Measurements from ENCODE around the gene TRAIP.
"Not testable (repeated sequence)": the region's sequence is repeated elsewhere in the genome, so short reads cannot be mapped to it uniquely, and the experiment has no call there.

TRAIP gene

DNA sequence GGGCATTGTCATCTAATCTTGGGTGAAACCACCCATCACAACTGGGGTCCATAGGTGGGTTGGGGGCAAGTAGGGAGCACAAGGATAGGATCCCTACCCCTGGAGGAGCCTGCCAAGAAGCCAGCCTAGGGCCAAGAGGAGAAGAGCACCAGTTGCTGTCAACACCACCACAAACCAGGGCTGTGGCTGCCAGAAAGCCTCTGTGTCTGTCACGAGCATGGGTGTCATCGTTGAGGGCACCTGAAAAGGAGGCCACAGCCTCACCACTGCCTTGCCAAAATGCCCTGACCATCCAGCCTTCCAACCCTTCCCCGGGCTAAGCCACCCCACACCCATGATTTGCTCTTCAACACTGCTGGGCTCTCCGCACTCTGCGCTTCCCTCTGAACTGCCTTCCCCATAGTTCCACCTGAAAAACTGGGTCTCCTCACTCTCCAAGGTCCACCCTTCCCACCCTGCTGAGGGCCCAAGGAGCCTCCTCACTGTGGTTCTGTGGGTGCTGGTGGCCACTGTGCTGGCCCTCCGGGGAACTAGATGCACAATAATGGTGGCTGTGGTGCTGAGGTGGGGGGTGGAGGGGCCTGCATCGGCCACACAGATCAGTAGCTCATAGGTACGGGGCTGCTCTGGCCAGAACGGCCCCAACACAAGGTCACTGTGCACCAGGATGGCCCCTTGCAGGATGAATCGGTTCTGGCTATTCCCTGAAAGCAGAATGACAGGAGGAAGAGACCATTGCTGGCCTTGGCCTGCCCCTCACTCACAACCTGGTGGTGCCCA, 63.8 kb downstream of the TRAIP start:
- DNase-seq (ENCODE audit: low read depth, low spot score): no peak

DNA sequence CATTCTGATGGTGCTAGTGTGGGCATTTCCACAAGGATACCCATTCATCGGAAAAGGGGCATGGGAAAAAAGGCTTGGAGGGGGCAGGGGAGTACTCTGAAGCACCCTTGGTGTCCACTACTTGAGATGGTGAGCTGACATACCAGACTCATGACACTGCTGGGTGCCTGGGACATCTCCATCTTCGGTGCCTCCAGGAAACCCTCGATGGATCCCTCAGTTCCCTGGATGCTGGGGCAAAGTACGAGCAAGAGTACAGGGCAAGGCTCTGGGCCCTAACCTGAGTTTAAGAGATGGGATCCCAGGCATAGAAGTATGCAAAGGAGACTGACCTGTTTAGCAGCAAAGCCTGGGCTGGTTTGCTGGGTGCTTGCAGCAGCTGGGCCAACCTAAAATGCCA, 64.8 kb downstream of the TRAIP start:
- no peak for DNase-seq (ENCODE audit: low read depth, low spot score)

DNA sequence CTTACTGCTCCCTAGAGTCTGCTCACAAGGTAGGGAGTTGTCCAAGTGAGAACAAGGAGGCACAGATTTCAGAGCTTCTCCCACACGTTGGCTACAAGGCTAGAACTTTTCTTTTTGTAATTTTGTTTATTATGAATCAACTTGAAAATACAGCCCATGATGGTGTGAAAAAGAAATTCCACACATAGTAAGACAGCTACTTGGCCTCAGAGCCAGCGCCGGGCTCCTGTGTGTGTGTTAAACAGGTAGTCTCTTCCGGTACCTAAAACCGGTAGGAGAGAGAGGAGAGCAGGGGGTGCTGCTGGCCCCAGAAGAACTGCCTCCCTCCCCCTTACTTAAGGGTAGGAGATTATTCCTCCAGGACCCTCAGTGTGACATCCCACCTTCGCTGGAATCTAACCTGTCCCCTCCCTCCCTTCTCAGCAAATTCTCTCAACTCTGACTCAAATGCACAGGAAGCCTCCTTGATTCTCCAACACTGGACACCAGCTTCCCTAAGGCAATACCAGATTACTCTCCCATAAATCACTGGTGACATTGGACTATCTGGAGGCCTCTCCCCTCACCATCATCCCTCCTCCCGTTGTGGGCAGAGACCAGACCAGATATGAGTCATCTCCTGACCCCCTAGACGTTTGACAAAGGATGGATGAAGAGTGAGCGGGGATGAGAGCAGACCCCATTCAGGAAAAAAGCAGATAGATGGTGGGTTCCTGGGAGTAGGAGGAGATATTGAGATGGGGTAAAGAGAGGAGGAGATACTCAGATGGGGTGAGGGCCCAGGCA, 65.5 kb downstream of the TRAIP start:
- DNase-seq (ENCODE audit: low read depth, low spot score): no peak

DNA sequence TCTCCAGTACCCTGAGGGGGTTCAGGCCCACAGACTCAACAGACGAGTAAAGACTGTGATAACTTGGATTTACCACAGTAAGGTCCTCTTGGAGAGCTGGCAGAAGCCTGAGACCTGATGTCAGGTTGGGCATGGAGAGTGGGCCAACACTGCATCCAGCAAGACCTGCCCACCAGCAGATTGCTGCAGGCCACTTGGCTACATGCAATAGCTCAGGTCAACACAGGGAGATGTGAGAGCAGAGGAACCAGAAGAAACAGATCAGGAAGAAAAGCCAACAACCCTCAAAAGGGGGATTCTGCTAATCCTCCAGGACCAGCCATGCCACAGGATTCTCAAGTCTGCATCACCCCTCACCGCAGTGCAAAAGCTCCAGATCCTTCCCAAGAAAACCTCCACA, 68.3 kb downstream of the TRAIP start:
- no peak for DNase-seq (ENCODE audit: low read depth, low spot score)

DNA sequence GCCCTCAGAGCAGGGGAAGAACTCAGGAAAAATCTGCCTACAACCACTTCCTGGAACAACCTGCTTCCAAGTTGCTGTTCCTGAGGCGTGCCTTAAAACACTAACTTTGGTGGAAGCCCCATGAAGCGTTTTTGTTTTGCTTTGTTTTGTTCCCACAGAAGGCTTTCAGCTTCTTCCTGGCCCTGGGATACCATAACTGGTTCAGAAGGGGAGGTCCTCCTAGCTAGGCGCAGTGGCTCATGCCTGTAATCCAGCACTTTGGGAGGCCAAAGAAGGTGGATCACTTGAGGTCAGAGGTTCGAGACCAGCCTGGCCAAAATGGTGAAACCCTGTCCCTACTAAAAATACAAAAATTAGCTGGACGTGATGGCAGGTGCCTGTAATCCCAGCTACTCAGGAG, 68.8 kb downstream of the TRAIP start:
- DNase-seq (ENCODE audit: low read depth, low spot score): no peak

DNA sequence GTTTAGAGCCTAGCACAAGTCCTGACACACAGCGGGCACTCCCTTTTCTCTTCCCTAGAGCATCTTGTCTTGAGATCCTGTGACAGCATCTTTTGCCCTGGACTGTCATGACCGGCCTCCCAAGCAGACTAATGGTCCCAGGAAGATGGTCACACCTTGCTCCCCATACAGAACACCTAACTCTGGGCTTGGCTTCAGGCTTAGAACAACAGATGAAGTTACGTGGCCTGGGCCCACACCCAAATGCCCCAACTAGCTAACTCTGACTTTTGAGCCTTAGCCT, 69.2 kb downstream of the TRAIP start:
- DNase-seq (ENCODE audit: low read depth, low spot score): no peak

DNA sequence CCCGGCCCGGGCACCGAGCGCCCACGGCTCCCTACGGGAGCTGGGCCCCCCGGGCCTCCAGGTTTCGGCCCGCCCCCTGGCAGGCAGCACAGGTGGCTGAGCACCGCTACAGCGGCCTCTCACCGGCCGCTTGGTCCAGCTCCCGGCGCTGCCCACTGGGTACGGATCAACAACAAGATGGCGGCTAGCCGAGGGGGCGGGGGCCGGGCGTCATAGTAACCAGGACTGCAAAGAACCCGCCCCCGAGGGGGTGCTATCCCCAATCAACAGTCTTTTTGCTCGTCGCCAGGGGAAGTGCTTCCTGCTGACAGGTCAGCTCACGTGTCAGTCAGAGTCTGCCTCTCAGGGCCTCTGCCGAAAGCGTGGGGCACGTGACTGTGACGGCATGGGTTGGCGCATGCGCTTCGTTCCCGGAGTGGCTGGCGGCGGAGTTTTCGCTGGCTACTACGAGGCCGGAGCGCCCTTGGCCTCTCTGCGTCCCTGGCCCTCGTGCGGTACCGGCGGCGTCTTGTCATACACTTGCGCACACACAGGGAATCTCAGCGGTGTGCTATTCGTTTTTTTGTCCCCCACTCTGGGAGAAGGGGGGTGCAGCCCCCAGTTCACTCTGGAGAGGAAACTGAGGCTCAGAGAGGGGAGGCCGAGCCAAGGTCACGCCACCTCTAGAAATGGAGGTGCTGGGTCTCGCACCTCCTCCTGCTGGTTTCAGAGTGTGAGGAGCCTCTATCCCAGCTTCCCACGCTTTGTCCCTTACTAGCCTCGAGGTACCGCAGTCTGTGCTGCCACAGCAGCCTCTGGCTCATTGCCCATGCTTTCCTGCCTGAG, 69.8 kb downstream of the TRAIP start, which contains the start of gene IP6K1:
IP6K1 (minus strand) TSS at position 186 of the 825 bp plus-strand sequence. CDS start 38,502 bp downstream, outside the sequence.
- peak; percentile 100 for DNase-seq (ENCODE audit: low read depth, low spot score)

DNA sequence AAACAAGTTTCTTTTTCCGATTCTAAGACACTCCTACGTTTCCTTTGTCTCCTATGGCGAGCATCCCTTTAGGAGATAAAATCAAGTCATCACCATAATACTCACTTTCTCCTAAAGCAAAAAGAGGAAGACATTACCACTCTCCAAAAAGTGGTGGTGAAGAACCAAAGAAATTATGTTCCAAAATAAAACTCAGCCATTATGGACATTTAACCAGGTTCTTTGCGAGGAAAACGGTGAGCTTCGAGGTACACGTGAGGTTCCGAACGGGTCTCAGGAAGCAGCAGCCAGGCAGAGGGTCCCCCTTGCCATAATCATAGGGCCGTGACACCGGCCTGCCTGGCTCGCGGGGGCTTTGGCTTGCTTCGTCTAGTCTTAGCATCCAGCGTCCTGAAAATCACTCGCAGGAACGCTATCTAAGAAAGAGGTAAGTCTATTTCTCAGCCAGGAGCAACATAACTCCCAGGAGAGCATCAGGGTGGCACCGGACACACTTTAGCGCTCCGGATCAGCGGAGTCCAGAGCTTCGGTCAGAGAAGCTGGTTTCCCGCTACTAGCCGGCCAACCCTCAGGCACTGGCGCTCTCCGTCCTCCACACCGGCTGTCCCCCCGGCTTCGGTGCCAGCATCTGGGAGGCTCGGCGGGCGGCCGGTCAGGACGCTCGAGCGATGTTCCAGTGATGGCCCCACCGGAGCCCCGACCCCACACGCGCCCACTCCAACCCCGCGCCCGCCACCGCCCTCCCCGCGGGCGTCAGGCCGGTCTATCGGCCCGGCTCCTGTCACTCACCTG, 70.6 kb downstream of the TRAIP start:
- no peak for DNase-seq (ENCODE audit: low read depth, low spot score)

DNA sequence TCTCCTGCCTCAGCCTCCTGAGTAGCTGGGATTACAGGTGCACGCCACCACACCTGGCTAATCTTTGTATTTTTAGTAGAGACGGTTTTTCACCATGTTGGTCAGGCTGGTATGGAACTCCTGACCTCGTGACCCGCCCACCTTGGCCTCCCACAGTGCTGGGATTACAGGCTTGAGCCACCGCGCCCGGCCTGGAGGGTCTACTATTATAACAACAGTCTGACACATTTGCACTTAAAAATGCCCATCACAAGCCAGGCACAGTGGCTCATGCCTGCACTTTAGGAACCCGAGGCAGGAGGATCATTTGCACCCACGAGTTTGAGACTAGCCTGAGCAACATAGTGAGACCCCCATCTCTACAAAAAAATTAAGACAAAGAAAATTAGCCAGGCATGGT, 74.1 kb downstream of the TRAIP start:
- not testable (repeated sequence) for DNase-seq (ENCODE audit: low read depth, low spot score)

DNA sequence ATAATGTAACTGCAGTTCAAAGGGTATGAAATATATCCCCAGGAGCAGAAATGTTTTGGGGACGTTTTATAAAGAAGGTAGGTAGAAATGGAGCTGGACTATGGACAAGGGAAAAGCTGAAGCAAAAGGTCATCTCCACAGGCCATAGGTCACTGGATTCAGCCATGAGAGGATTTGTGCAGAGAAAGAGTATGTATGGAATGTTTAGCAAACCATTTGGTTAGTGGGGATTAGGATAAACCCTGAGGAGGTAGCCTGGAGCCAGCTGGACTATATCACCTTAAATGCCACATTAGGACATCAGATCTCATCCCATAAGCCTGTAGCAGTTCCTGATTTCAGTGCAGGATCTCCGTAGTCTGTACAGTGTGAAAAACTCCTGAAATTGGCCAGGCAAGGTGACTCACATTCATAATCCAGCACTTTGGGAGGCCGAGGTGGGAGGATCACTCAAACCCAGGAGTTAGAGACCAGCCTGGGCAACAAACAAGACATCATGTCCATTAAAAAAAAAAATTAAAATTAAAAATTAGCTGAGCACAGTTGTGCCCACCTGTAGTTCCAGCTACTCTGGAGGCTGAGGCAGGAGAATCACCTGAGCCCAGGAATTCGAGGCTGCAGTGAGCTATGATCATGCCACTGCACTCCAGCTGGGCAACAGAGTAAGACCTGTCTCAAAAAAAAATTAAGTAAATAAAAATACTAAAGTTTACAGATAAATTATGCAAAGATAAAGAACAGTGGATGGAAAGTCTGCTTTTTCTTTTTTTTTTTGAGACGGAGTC, 74.8 kb downstream of the TRAIP start:
- no peak for DNase-seq (ENCODE audit: low read depth, low spot score)

DNA sequence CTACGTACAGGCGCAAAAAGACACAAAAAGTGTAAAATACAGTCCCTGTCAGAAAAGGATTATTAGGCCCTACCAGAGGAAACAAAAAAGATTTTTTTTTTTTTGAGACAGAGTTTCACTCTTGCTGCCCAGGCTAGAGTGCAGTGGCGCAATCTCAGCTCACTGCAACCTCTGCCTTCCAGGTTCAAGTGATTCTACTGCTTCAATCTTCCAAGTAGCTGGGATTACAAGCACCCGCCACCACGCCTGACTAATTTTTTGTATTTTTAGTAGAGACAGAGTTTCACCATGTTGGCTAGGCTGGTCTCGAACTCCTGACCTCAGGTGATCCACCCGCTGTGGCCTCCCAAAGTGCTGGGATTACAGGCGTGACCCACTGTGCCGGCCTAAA, 75.4 kb downstream of the TRAIP start:
- DNase-seq (ENCODE audit: low read depth, low spot score): not testable (repeated sequence)

DNA sequence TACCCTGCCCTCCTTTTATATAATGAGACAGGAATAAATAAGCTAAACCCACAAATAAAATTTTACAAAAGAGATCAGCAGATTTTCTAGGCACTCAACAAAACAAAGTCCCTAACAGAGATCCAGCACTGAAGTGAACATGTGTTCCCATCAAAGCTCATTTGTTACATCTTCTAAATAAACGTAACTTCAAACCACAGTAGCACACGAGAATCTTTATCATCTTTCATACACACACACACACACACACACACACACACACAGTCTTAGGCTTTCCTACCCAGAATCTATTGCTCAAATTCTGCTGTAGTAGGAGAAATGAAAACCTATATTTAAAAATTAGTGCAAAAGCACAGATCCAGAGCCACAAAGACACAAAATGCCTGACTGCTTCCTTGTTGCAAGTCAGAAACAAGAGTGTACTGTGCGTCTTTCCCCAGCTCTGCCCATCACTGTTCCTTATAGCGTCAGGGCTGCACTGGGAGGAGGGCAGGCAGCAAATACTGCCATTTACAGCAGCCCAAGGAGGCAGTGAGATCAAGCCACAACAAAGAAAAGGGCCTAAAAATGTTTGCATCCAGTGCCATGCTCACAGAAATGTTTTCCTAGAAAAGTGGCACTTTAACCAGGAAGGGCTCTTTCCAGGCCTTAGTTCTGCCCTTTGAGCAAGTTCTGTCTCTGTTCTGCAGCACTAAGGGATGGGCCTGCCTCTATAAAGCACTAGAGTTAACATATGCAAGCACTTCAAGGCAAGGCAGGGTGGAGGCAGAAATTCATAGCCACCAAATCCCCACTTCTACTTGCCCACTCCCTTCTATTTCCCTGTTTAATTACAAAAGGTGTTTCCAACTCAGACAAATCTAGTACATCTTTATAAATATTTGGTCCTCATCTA, 76.0 kb downstream of the TRAIP start:
- no peak for DNase-seq (ENCODE audit: low read depth, low spot score)

DNA sequence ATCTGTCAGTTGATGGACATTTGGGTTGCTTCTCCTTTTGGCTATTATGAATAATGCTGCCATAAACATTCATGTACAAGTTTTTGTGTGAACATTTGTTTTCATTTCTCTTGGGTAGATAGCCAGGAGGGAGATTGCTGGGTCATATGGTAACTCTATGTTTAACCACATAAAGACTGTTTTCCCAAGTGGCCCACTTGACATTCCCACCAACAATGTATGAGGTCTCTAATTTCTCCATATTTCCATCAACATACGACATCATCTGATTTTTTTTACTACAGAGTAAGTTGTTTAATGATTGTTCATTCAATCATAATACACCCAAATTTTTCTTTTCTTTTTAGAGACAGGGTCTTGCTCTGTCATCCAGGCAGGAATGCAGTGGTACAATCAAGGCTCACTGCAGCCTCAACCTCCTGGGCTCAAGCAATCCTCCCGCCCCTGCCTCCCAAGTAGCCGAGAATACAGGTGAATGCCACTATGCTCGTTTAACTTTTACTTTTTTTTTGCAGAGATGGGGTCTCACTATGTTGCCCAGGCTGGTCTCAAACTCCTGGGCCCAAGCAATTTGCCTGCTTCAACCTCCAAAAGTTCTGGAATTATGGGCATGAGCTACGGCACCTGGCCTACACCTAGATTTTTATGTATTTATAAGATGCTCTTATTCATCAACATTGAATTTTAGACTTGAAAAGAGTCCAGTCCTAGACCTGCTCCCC, 76.8 kb downstream of the TRAIP start:
- no peak for DNase-seq (ENCODE audit: low read depth, low spot score)

Data from smooth muscle cell of the brain vasculature (primary cell).